SJSA1 (cell line): ENCODE data around the gene FOXS1. TPM values are rescaled to one million over a fixed set of nuclear protein-coding genes. Genes with fewer than 3 reads are reported as not detected.

Source experiments
- DNase-seq, 2 experiments: peaks; one replicate each; pipeline ENCODE4 v3.0.0-alpha.2; 2015 to 2020; ENCODE audit warnings: low spot score in 2 of 2, low read depth in 1 of 2
- H3K27ac ChIP-seq: fragments of 250-450 bp; sonication (Bioruptor Pico); 2 replicates; pipeline ENCODE4 v1.5.1; 2020; ENCODE audit warnings: mild to moderate bottlenecking, moderate library complexity
- H3K27me3 ChIP-seq: fragments of 250-450 bp; sonication (Bioruptor Pico); replicated peaks from 2 replicates; pipeline ENCODE4 v1.5.1; 2020; ENCODE audit warnings: mild to moderate bottlenecking, moderate library complexity
- H3K36me3 ChIP-seq: fragments of 250-450 bp; sonication (Bioruptor Pico); 2 replicates; pipeline ENCODE4 v1.5.1; 2020; ENCODE audit warnings: mild to moderate bottlenecking
- H3K4me1 ChIP-seq: fragments of 250-450 bp; sonication (Bioruptor Pico); replicated peaks from 2 replicates; pipeline ENCODE4 v1.6.1; 2021; ENCODE audit warnings: mild to moderate bottlenecking
- H3K4me3 ChIP-seq: fragments of 250-450 bp; sonication (Bioruptor Pico); 2 replicates; pipeline ENCODE4 v1.5.1; 2020; ENCODE audit warnings: mild to moderate bottlenecking
- H3K9me3 ChIP-seq: fragments of 250-450 bp; sonication (Bioruptor Pico); replicated peaks from 2 replicates; pipeline ENCODE4 v1.5.1; 2020; ENCODE audit warnings: mild to moderate bottlenecking
- total RNA-seq: library from RNA; depleted of rRNA; stranded (reverse); fragments of >200 nt; shearing (Covaris generic); gene quantifications from 2 replicates; pipeline ENCODE4 v1.2.3, GENCODE V29; 2014; rRNA removed

Gene FOXS1
- total RNA-seq, 1 experiment from 2014 or later = 1.5 TPM

DNA sequence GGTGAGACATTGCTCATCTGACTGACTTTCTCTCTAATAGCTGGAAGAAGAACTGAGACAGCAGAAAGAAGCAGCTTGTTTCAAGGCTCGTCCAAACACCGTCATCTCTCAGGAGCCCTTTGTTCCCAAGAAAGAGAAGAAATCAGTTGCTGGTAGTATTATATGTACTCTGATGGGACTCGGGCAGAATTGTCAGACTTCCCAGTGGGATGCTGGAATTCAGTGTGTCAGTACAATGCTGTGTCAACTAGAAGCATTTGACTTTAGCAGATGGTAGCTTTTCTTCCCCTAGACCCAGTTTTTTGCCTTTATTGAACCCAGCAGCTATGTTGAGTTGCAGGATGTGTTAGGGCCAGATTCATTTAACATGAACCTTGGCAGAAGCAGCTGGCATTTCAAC lies 48.0 kb downstream of the FOXS1 start:
- Histone ChIP-seq H3K27ac (no peak overlapping the region), H3K27me3 (no peaks in the 10 kb centered on the region), H3K36me3 (peaks cover 100% of the 10 kb centered on the region), H3K4me3 (no peak overlapping the region), H3K9me3 (no peaks in the 10 kb centered on the region), H3K4me1 (no peaks in the 10 kb centered on the region)
- DNase-seq = no peak

Other genes with a start within 250 kb of the FOXS1 start
- 700 and 729 TPM in 2 replicates for gene ID1, start 240.3 kb downstream of the FOXS1 start, total RNA-seq
- not detected in 2 replicates for gene COX4I2, start 207.7 kb downstream of the FOXS1 start, total RNA-seq
- 103 and 106 TPM in 2 replicates for gene BCL2L1, start 122.7 kb downstream of the FOXS1 start, total RNA-seq
- gene TPX2, start 106.3 kb downstream of the FOXS1 start, total RNA-seq = 212 and 238 TPM in 2 replicates
- 0.82 and 1.0 TPM in 2 replicates for gene MYLK2, start 26.2 kb downstream of the FOXS1 start, total RNA-seq
- 1.5 and 3.4 TPM in 2 replicates for gene DUSP15, start 24.9 kb upstream of the FOXS1 start, total RNA-seq
- gene TTLL9, start 25.0 kb upstream of the FOXS1 start, total RNA-seq = not detected in 2 replicates
- gene PDRG1, start 106.4 kb upstream of the FOXS1 start, total RNA-seq = 6.6 and 13.4 TPM in 2 replicates
- not detected in 2 replicates for gene XKR7, start 122.5 kb upstream of the FOXS1 start, total RNA-seq
- gene CCM2L, start 164.8 kb upstream of the FOXS1 start, total RNA-seq = not detected in 2 replicates
- gene HCK, start 206.6 kb upstream of the FOXS1 start, total RNA-seq = not detected in 2 replicates